HepG2 (cell line): ENCODE results near the gene SASS6. TPM values are rescaled to one million over a fixed set of nuclear protein-coding genes. Genes with fewer than 3 reads are reported as not detected.
A peak's percentile ranks its signal among the peaks of the same experiment; 100 is the strongest.

Source experiments
- FOXA3 ChIP-seq: IDR thresholded peaks from 2 replicates; pipeline ENCODE4 v1.6.1; 2016; ENCODE audit warnings: missing genetic modification reagents, missing compliant biosample characterization
- MXD4 ChIP-seq: IDR thresholded peaks from 2 replicates; pipeline ENCODE4 v1.6.1; 2016; ENCODE audit warnings: mild to moderate bottlenecking, missing biosample characterization, missing genetic modification reagents
- SAP130 ChIP-seq: IDR thresholded peaks from 2 replicates; pipeline ENCODE4 v1.6.1; 2016; ENCODE audit warnings: low read depth
- SSRP1 ChIP-seq: IDR thresholded peaks from 2 replicates; pipeline ENCODE4 v1.6.1; 2016; ENCODE audit warnings: control low read depth
- THAP7 ChIP-seq: sonication (generic); formaldehyde crosslinking; IDR thresholded peaks from 2 replicates; pipeline ENCODE4 v1.8.1; 2023; ENCODE audit warnings: mild to moderate bottlenecking, missing genetic modification reagents
- ZNF335 ChIP-seq: sonication (generic); formaldehyde crosslinking; IDR thresholded peaks from 2 replicates; pipeline ENCODE4 v1.4.0; 2020; ENCODE audit warnings: missing genetic modification reagents
- ZNF557 ChIP-seq: sonication (generic); formaldehyde crosslinking; IDR thresholded peaks from 2 replicates; pipeline ENCODE4 v1.4.0; 2020; ENCODE audit warnings: missing genetic modification reagents
- ZNF564 ChIP-seq: sonication (generic); formaldehyde crosslinking; IDR thresholded peaks from 2 replicates; pipeline ENCODE4 v1.8.1; 2023; ENCODE audit warnings: mild to moderate bottlenecking, missing genetic modification reagents
- ZNF670 ChIP-seq: sonication (generic); formaldehyde crosslinking; IDR thresholded peaks from 2 replicates; pipeline ENCODE4 v1.8.0; 2022; ENCODE audit warnings: mild to moderate bottlenecking, missing genetic modification reagents, borderline replicate concordance
- ZNF841 ChIP-seq: sonication (generic); formaldehyde crosslinking; IDR thresholded peaks from 2 replicates; pipeline ENCODE4 v1.8.1; 2023; ENCODE audit warnings: missing genetic modification reagents, borderline replicate concordance
- ZNF850 ChIP-seq: sonication (generic); formaldehyde crosslinking; conservative IDR thresholded peaks from 2 replicates; pipeline ENCODE4 v1.9.0; 2021; ENCODE audit warnings: mild to moderate bottlenecking, missing genetic modification reagents
- polyA plus RNA-seq, 8 experiments: library from polyadenylated mRNA; depleted of rRNA in 3 of 8; stranded (reverse) in 7 of 8; unstranded in 1 of 8; fragments of >200 nt; fragmentation: Illumina TruSeq in 4 of 8; extraction: Trizol in 4 of 8; gene quantifications; 2 replicates each; pipeline versions ENCODE4 v1.2.1 to v1.2.3, GENCODE V29; 2011 to 2016; ENCODE audit warnings: low read depth in 4 of 8, missing spikeins in 1 of 8, mixed read lengths in 1 of 8; ENCODE audit not compliant: insufficient read depth in 1 of 8
- total RNA-seq, 5 experiments: library from RNA; depleted of rRNA; stranded (reverse); fragments of >200 nt; fragmentation: Illumina TruSeq; extraction: Trizol; gene quantifications; 2 replicates each; pipeline ENCODE4 v1.2.3, GENCODE V29; 2016; ENCODE audit warnings: low read depth in 1 of 5
- TF ChIP-seq, protein P1 (sequence below), 2 experiments: sonication (generic) in 1 of 2; formaldehyde crosslinking in 1 of 2; IDR thresholded peaks; 2 replicates each; pipeline versions ENCODE4 v1.4.0 to v1.6.1; 2016 to 2020; ENCODE audit warnings: borderline replicate concordance in 1 of 2, low read depth in 1 of 2, mild to moderate bottlenecking in 1 of 2, missing genetic modification reagents in 1 of 2
- TF ChIP-seq, protein P2 (sequence below): fragments of 450-650 bp; IDR thresholded peaks from 2 replicates; pipeline ENCODE4 v1.6.1; 2016
- TF ChIP-seq, protein P3 (sequence below): sonication (generic); formaldehyde crosslinking; IDR thresholded peaks from 2 replicates; pipeline ENCODE4 v1.4.0; 2020; ENCODE audit warnings: missing genetic modification reagents
- TF ChIP-seq, protein P4 (sequence below): sonication (generic); formaldehyde crosslinking; IDR thresholded peaks from 2 replicates; pipeline ENCODE4 v1.9.0; 2021; ENCODE audit warnings: missing genetic modification reagents, borderline replicate concordance

Gene SASS6
- total and polyA plus RNA-seq, 2 of the 13 experiments (the other 11 are each of a cell fraction or from before 2014, with no cell fraction given): 2.3 to 10.7 TPM

- TF ChIP-seq THAP7 (CRISPR knock-in tag) (peak; percentile 95), ZNF841 (CRISPR knock-in tag) (no peak), ZNF564 (peak; percentile 79; the same call in 1 of the 2 replicates), MXD4 (CRISPR knock-in tag) (peak; percentile 91), ZNF670 (no peak), SSRP1 (no peak), ZNF335 (CRISPR knock-in tag) (peak; percentile 84), SAP130 (CRISPR knock-in tag) (peak; percentile 99), FOXA3 (CRISPR knock-in tag) (peak; percentile 43; the same call in 1 of the 2 replicates), ZNF850 (CRISPR knock-in tag) (no peak), ZNF557 (CRISPR knock-in tag) (no peak; the same call in 1 of the 2 replicates)
- TF ChIP-seq, protein P1, sequence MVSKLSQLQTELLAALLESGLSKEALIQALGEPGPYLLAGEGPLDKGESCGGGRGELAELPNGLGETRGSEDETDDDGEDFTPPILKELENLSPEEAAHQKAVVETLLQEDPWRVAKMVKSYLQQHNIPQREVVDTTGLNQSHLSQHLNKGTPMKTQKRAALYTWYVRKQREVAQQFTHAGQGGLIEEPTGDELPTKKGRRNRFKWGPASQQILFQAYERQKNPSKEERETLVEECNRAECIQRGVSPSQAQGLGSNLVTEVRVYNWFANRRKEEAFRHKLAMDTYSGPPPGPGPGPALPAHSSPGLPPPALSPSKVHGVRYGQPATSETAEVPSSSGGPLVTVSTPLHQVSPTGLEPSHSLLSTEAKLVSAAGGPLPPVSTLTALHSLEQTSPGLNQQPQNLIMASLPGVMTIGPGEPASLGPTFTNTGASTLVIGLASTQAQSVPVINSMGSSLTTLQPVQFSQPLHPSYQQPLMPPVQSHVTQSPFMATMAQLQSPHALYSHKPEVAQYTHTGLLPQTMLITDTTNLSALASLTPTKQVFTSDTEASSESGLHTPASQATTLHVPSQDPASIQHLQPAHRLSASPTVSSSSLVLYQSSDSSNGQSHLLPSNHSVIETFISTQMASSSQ (IDR thresholded peaks at IDR 0.05; ENCODE audit: low read depth): 0 out of 2 replicates have a peak, but pooled peaks have one; percentile 29
- TF ChIP-seq, protein P1 (CRISPR knock-in tag; IDR thresholded peaks at IDR 0.05; ENCODE audit: borderline replicate concordance): peak; percentile 73
- TF ChIP-seq, protein P2, sequence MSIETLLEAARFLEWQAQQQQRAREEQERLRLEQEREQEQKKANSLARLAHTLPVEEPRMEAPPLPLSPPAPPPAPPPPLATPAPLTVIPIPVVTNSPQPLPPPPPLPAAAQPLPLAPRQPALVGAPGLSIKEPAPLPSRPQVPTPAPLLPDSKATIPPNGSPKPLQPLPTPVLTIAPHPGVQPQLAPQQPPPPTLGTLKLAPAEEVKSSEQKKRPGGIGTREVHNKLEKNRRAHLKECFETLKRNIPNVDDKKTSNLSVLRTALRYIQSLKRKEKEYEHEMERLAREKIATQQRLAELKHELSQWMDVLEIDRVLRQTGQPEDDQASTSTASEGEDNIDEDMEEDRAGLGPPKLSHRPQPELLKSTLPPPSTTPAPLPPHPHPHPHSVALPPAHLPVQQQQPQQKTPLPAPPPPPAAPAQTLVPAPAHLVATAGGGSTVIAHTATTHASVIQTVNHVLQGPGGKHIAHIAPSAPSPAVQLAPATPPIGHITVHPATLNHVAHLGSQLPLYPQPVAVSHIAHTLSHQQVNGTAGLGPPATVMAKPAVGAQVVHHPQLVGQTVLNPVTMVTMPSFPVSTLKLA: peak; percentile 72; the same call in 1 of the 2 replicates
- TF ChIP-seq, protein P3, sequence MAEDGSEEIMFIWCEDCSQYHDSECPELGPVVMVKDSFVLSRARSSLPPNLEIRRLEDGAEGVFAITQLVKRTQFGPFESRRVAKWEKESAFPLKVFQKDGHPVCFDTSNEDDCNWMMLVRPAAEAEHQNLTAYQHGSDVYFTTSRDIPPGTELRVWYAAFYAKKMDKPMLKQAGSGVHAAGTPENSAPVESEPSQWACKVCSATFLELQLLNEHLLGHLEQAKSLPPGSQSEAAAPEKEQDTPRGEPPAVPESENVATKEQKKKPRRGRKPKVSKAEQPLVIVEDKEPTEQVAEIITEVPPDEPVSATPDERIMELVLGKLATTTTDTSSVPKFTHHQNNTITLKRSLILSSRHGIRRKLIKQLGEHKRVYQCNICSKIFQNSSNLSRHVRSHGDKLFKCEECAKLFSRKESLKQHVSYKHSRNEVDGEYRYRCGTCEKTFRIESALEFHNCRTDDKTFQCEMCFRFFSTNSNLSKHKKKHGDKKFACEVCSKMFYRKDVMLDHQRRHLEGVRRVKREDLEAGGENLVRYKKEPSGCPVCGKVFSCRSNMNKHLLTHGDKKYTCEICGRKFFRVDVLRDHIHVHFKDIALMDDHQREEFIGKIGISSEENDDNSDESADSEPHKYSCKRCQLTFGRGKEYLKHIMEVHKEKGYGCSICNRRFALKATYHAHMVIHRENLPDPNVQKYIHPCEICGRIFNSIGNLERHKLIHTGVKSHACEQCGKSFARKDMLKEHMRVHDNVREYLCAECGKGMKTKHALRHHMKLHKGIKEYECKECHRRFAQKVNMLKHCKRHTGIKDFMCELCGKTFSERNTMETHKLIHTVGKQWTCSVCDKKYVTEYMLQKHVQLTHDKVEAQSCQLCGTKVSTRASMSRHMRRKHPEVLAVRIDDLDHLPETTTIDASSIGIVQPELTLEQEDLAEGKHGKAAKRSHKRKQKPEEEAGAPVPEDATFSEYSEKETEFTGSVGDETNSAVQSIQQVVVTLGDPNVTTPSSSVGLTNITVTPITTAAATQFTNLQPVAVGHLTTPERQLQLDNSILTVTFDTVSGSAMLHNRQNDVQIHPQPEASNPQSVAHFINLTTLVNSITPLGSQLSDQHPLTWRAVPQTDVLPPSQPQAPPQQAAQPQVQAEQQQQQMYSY: peak; percentile 49; the same call in 1 of the 2 replicates
- TF ChIP-seq, protein P4, sequence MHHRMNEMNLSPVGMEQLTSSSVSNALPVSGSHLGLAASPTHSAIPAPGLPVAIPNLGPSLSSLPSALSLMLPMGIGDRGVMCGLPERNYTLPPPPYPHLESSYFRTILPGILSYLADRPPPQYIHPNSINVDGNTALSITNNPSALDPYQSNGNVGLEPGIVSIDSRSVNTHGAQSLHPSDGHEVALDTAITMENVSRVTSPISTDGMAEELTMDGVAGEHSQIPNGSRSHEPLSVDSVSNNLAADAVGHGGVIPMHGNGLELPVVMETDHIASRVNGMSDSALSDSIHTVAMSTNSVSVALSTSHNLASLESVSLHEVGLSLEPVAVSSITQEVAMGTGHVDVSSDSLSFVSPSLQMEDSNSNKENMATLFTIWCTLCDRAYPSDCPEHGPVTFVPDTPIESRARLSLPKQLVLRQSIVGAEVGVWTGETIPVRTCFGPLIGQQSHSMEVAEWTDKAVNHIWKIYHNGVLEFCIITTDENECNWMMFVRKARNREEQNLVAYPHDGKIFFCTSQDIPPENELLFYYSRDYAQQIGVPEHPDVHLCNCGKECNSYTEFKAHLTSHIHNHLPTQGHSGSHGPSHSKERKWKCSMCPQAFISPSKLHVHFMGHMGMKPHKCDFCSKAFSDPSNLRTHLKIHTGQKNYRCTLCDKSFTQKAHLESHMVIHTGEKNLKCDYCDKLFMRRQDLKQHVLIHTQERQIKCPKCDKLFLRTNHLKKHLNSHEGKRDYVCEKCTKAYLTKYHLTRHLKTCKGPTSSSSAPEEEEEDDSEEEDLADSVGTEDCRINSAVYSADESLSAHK (CRISPR knock-in tag): no peak
Observed at GRCh38 chr1:100132566-100133477, at the start of gene SASS6, which contains the start of gene TRMT13 (continued).
